OCI-LY3 (cell line): ENCODE measurements around the gene ORAI1.

ENCODE experiments used
- H2AFZ ChIP-seq: fragments of 200-600, 300-600 bp; shearing (Covaris generic); 2 replicates; pipeline ENCODE4 v1.6.0; 2014; ENCODE audit warnings: antibody characterized with exemption, low read depth, low read length
- H3K27ac ChIP-seq: fragments of 200-600, 300-600 bp; sonication (generic); 2 replicates; pipeline ENCODE4 v1.5.1; 2014; ENCODE audit warnings: mild to moderate bottlenecking, low read length, moderate library complexity, mixed read lengths
- H3K27me3 ChIP-seq: fragments of 200-600, 300-600 bp; sonication (generic); 2 replicates; pipeline ENCODE4 v1.6.1; 2014; ENCODE audit warnings: low read depth, low read length, mixed read lengths
- H3K36me3 ChIP-seq: fragments of 200-600, 300-600 bp; sonication (generic); replicated peaks from 2 replicates; pipeline ENCODE3; 2014; ENCODE audit warnings: low read depth, low read length, mixed read lengths
- H3K4me1 ChIP-seq: fragments of 300-600, 200-600 bp; sonication (generic); 2 replicates; pipeline ENCODE4 v1.6.1; 2014; ENCODE audit warnings: low read length, mixed read lengths
- H3K4me2 ChIP-seq: fragments of 200-600, 300-600 bp; sonication (generic); 2 replicates; pipeline ENCODE4 v1.6.1; 2014; ENCODE audit warnings: low read length, mixed read lengths
- H3K4me3 ChIP-seq: fragments of 300-600, 200-600 bp; sonication (generic); 2 replicates; pipeline ENCODE4 v1.5.1; 2014; ENCODE audit warnings: antibody characterized with exemption, mild to moderate bottlenecking, low read length, moderate library complexity
- H3K79me2 ChIP-seq: fragments of 300-600, 200-600 bp; shearing (Covaris generic); 2 replicates; pipeline ENCODE4 v1.6.1; 2014; ENCODE audit warnings: mild to moderate bottlenecking, low read length, mixed read lengths
- H3K9ac ChIP-seq: fragments of 300-600, 200-600 bp; shearing (Covaris generic); 2 replicates; pipeline ENCODE4 v1.6.0; 2014; ENCODE audit warnings: mild to moderate bottlenecking, low read length, moderate library complexity
- H3K9me3 ChIP-seq: fragments of 200-600, 300-600 bp; shearing (Covaris generic); 2 replicates; pipeline ENCODE4 v1.6.1; 2014; ENCODE audit warnings: low read length, mixed read lengths; ENCODE audit not compliant: insufficient read depth
- H4K20me1 ChIP-seq: fragments of 200-600, 300-600 bp; sonication (generic); 2 replicates; pipeline ENCODE4 v1.6.1; 2016; ENCODE audit warnings: low read length, mixed read lengths; ENCODE audit not compliant: insufficient read depth
- CTCF ChIP-seq: fragments of 200-600, 300-600 bp; sonication (generic); IDR thresholded peaks from 2 replicates; pipeline ENCODE4 v1.5.1; 2014; ENCODE audit warnings: antibody characterized with exemption, low read length, low read depth
- EZH2phosphoT487 ChIP-seq: fragments of 200-600 bp; shearing (Covaris generic); IDR thresholded peaks from 2 replicates; pipeline ENCODE4 v1.6.1; 2018; ENCODE audit warnings: antibody characterized with exemption, mixed run types, low read depth

ORAI1 gene

GRCh38 chr12:121578230-121579189, 47.8 kb upstream of the ORAI1 start:
- H3K9ac ChIP-seq, result peak overlapping the region; percentile 87

GRCh38 chr12:121579190-121579791, 47.0 kb upstream of the ORAI1 start:
- no peaks in the 10 kb centered on the region for H3K27me3 ChIP-seq
- H3K4me1 ChIP-seq, result peaks cover 32% of the 10 kb centered on the region
- peaks cover 44% of the 10 kb centered on the region for H3K36me3 ChIP-seq
- H3K79me2 ChIP-seq, result peaks cover 95% of the 10 kb centered on the region
- peak overlapping the region; percentile 79 for H3K4me3 ChIP-seq
- peak overlapping the region; percentile 84 for H3K27ac ChIP-seq
- TF ChIP-seq CTCF, result no peak
- no peak for TF ChIP-seq EZH2phosphoT487
- H2AFZ ChIP-seq, result no peak overlapping the region
- H3K9ac ChIP-seq, result peak overlapping the region; percentile 87
- H4K20me1 ChIP-seq, result no peaks in the 10 kb centered on the region
- peak overlapping the region; percentile 96 for H3K4me2 ChIP-seq
- no peaks in the 10 kb centered on the region for H3K9me3 ChIP-seq

More at GRCh38 chr12:121578230-121579189, 47.8 kb upstream of the ORAI1 start:
- Histone ChIP-seq H3K27me3 (no peaks in the 10 kb centered on the region), H3K4me1 (peaks cover 32% of the 10 kb centered on the region), H3K4me2 (peak overlapping the region; percentile 96), H2AFZ (no peak overlapping the region), H4K20me1 (no peaks in the 10 kb centered on the region), H3K36me3 (peaks cover 42% of the 10 kb centered on the region), H3K79me2 (peaks cover 94% of the 10 kb centered on the region), H3K4me3 (peak overlapping the region; percentile 79), H3K27ac (peak overlapping the region; percentile 84), H3K9me3 (no peaks in the 10 kb centered on the region)
- TF ChIP-seq CTCF (peak; percentile 47), EZH2phosphoT487 (no peak)

GRCh38 chr12:121579981-121580868, 46.1 kb upstream of the ORAI1 start:
- Histone ChIP-seq H4K20me1 (no peaks in the 10 kb centered on the region), H3K27ac (peak overlapping the region; percentile 84), H3K4me2 (peak overlapping the region; percentile 96), H3K27me3 (no peaks in the 10 kb centered on the region), H3K36me3 (peaks cover 39% of the 10 kb centered on the region), H3K9me3 (no peaks in the 10 kb centered on the region), H2AFZ (no peak overlapping the region), H3K79me2 (peaks cover 91% of the 10 kb centered on the region), H3K4me3 (peak overlapping the region; percentile 79), H3K9ac (peak overlapping the region; percentile 87), H3K4me1 (peaks cover 32% of the 10 kb centered on the region)
- no peak for TF ChIP-seq CTCF
- no peak for TF ChIP-seq EZH2phosphoT487
